AG09319 (cell line): ENCODE measurements around the gene DNASE1L3.

Source experiments
- DNase-seq: peaks from one replicate; pipeline ENCODE4 v3.0.0-alpha.2; 2010; ENCODE audit warnings: low read depth; ENCODE audit errors: extremely low read depth
- CTCF ChIP-seq: IDR thresholded peaks from 2 replicates; pipeline ENCODE4 v1.5.1; 2011; ENCODE audit warnings: low read depth, mild to moderate bottlenecking, inconsistent platforms, low read length, moderate library complexity

The DNASE1L3 gene

GRCh38 chr3:58175187-58175436 lies 35.7 kb downstream of the DNASE1L3 start:
- no peak for DNase-seq

GRCh38 chr3:58173669-58174398 lies 36.9 kb downstream of the DNASE1L3 start:
- no peak for DNase-seq
- peak; percentile 16 for TF ChIP-seq CTCF

More at GRCh38 chr3:58175187-58175436, 35.7 kb downstream of the DNASE1L3 start:
- TF ChIP-seq CTCF: no peak

- DNase-seq: no peak
Measured at GRCh38 chr3:58173029-58173668, 37.6 kb downstream of the DNASE1L3 start.

GRCh38 chr3:58171126-58171525 lies 39.6 kb downstream of the DNASE1L3 start:
- no peak for DNase-seq
- TF ChIP-seq CTCF: no peak

More at GRCh38 chr3:58173029-58173668, 37.6 kb downstream of the DNASE1L3 start:
- no peak for TF ChIP-seq CTCF

GRCh38 chr3:58170376-58170775 lies 40.4 kb downstream of the DNASE1L3 start:
- no peak for DNase-seq
- no peak for TF ChIP-seq CTCF

GRCh38 chr3:58169371-58169770 lies 41.4 kb downstream of the DNASE1L3 start:
- no peak for DNase-seq
- no peak for TF ChIP-seq CTCF

- TF ChIP-seq CTCF: no peak
- DNase-seq: no peak
Measured at GRCh38 chr3:58168498-58168897, 42.3 kb downstream of the DNASE1L3 start.
